Type B pancreatic cell (in vitro differentiated cells): Measurements from ENCODE around the gene CEP41. TPM values are rescaled to one million over a fixed set of nuclear protein-coding genes. Genes with fewer than 3 reads are reported as not detected.

Source experiments
- DNase-seq: peaks from one replicate; pipeline ENCODE4 v3.0.0; 2021; ENCODE audit warnings: mixed read lengths; ENCODE audit not compliant: unreplicated experiment; ENCODE audit errors: extremely low spot score
- H3K27ac Mint-ChIP-seq: 2 replicates; pipeline ENCODE4 v1.8.0; 2021; ENCODE audit warnings: mild to moderate bottlenecking, mixed read lengths
- H3K27me3 Mint-ChIP-seq: 2 replicates; pipeline ENCODE4 v1.8.0; 2021; ENCODE audit warnings: mixed read lengths
- H3K36me3 Mint-ChIP-seq: 2 replicates; pipeline ENCODE4 v1.8.0; 2021; ENCODE audit warnings: mixed read lengths
- H3K4me1 Mint-ChIP-seq: one replicate; pipeline ENCODE4 v1.8.0; 2021; ENCODE audit warnings: mixed read lengths; ENCODE audit not compliant: unreplicated experiment
- H3K4me3 Mint-ChIP-seq: 2 replicates; pipeline ENCODE4 v1.8.0; 2021; ENCODE audit warnings: mild to moderate bottlenecking, mixed read lengths
- H3K9me3 Mint-ChIP-seq: 2 replicates; pipeline ENCODE4 v1.8.0; 2021; ENCODE audit warnings: mixed read lengths
- CTCF ChIP-seq: fragments of 200-600 bp; sonication (generic); conservative IDR thresholded peaks from 2 replicates; pipeline ENCODE4 v1.5.0; 2021; ENCODE audit warnings: antibody characterized with exemption, mild to moderate bottlenecking
- total RNA-seq: library from RNA; stranded (reverse); gene quantifications from 2 replicates; pipeline ENCODE4 v1.2.1, GENCODE V29; 2021; ENCODE audit warnings: low replicate concordance

The CEP41 gene
- total RNA-seq, 1 donor from 2014 or later = 33.0 TPM

GRCh38 chr7:130398526-130399090, 42.2 kb downstream of the CEP41 start:
- no peaks in the 10 kb centered on the region for H3K27me3 Mint-ChIP-seq
- peaks cover 58% of the 10 kb centered on the region for H3K4me1 Mint-ChIP-seq
- TF ChIP-seq CTCF = no peak
- no peak for DNase-seq
- H3K27ac Mint-ChIP-seq = no peak overlapping the region
- H3K4me3 Mint-ChIP-seq = no peak overlapping the region
- no peaks in the 10 kb centered on the region for H3K9me3 Mint-ChIP-seq
- H3K36me3 Mint-ChIP-seq = peaks cover 42% of the 10 kb centered on the region

GRCh38 chr7:130397758-130398073, 43.1 kb downstream of the CEP41 start:
- H3K27ac Mint-ChIP-seq = no peak overlapping the region

GRCh38 chr7:130397051-130397757, 43.6 kb downstream of the CEP41 start:
- DNase-seq = no peak
- H3K4me3 Mint-ChIP-seq = peak overlapping the region; percentile 8
- no peaks in the 10 kb centered on the region for H3K9me3 Mint-ChIP-seq
- H3K27me3 Mint-ChIP-seq = no peaks in the 10 kb centered on the region
- peaks cover 72% of the 10 kb centered on the region for H3K4me1 Mint-ChIP-seq
- TF ChIP-seq CTCF = no peak
- peak overlapping the region; percentile 22 for H3K27ac Mint-ChIP-seq
- H3K36me3 Mint-ChIP-seq = peaks cover 35% of the 10 kb centered on the region

More at GRCh38 chr7:130397758-130398073, 43.1 kb downstream of the CEP41 start:
- no peak for DNase-seq
- peaks cover 39% of the 10 kb centered on the region for H3K36me3 Mint-ChIP-seq
- no peaks in the 10 kb centered on the region for H3K27me3 Mint-ChIP-seq
- H3K9me3 Mint-ChIP-seq = no peaks in the 10 kb centered on the region
- peak overlapping the region; percentile 8 for H3K4me3 Mint-ChIP-seq
- no peak for TF ChIP-seq CTCF
- H3K4me1 Mint-ChIP-seq = peaks cover 66% of the 10 kb centered on the region

GRCh38 chr7:130396109-130396508, 44.7 kb downstream of the CEP41 start:
- Mint-ChIP-seq H3K9me3 (no peaks in the 10 kb centered on the region), H3K27ac (peak overlapping the region; percentile 64), H3K4me1 (peaks cover 78% of the 10 kb centered on the region), H3K4me3 (peak overlapping the region; percentile 40), H3K27me3 (no peaks in the 10 kb centered on the region), H3K36me3 (peaks cover 35% of the 10 kb centered on the region)
- TF ChIP-seq CTCF = no peak
- no peak for DNase-seq

- no peaks in the 10 kb centered on the region for H3K9me3 Mint-ChIP-seq
- H3K36me3 Mint-ChIP-seq = peaks cover 28% of the 10 kb centered on the region
These were observed 45.4 kb downstream of the CEP41 start for GRCh38 chr7:130395421-130395820.

More at GRCh38 chr7:130395421-130395820, 45.4 kb downstream of the CEP41 start:
- DNase-seq = no peak
- Mint-ChIP-seq H3K27ac (no peak overlapping the region), H3K27me3 (no peaks in the 10 kb centered on the region), H3K4me3 (peak overlapping the region; percentile 3), H3K4me1 (peaks cover 73% of the 10 kb centered on the region)
- TF ChIP-seq CTCF = no peak
